SK-N-SH treated with all-trans-retinoic acid at 6 μM for 48 hours (cell line): Measurements from ENCODE around the gene SHC3.

Source experiments
- ATAC-seq: fragments of 200-7000 bp; cut with Tn5 transposase; 3 replicates; pipeline ENCODE4 v1.9.1; 2020; ENCODE audit warnings: mild to moderate bottlenecking, moderate library complexity
- ARNTL ChIP-seq: fragments of 450-650 bp; formaldehyde crosslinking; IDR thresholded peaks from 2 replicates; pipeline ENCODE4 v1.5.0; 2020; ENCODE audit warnings: low read depth, mild to moderate bottlenecking, moderate library complexity, borderline replicate concordance
- BACH2 ChIP-seq: fragments of 250-450 bp; sonication (Bioruptor Pico); IDR thresholded peaks from 2 replicates; pipeline ENCODE4 v1.9.0; 2021; ENCODE audit warnings: mild to moderate bottlenecking, borderline replicate concordance
- CREB5 ChIP-seq: fragments of 250-450 bp; sonication (Bioruptor Pico); IDR thresholded peaks from 2 replicates; pipeline ENCODE4 v1.5.1; 2020; ENCODE audit warnings: low read depth, mild to moderate bottlenecking, moderate library complexity
- CSDC2 ChIP-seq: fragments of 250-450 bp; sonication (Bioruptor Pico); IDR thresholded peaks from 2 replicates; pipeline ENCODE4 v1.5.0; 2020; ENCODE audit warnings: mild to moderate bottlenecking, moderate library complexity
- CSRNP3 ChIP-seq: fragments of 250-450 bp; sonication (Bioruptor Pico); IDR thresholded peaks from 2 replicates; pipeline ENCODE4 v1.5.1; 2021; ENCODE audit warnings: mild to moderate bottlenecking, moderate library complexity
- ESRRG ChIP-seq: fragments of 250-450 bp; sonication (Bioruptor Pico); IDR thresholded peaks from 2 replicates; pipeline ENCODE4 v1.6.1; 2021; ENCODE audit warnings: mild to moderate bottlenecking
- GLIS3 ChIP-seq: fragments of 250-450 bp; sonication (Bioruptor Pico); IDR thresholded peaks from 2 replicates; pipeline ENCODE4 v1.5.0; 2020; ENCODE audit warnings: mild to moderate bottlenecking, moderate library complexity
- ISL1 ChIP-seq: fragments of 250-450 bp; sonication (Bioruptor Pico); IDR thresholded peaks from 2 replicates; pipeline ENCODE4 v2.1.2; 2022; ENCODE audit warnings: mild to moderate bottlenecking, moderate library complexity
- OSR1 ChIP-seq: fragments of 250-450 bp; sonication (Bioruptor Pico); IDR thresholded peaks from 2 replicates; pipeline ENCODE4 v1.8.0; 2022; ENCODE audit warnings: moderate library complexity, mild to moderate bottlenecking, inconsistent platforms
- PPARA ChIP-seq: fragments of 250-450 bp; sonication (Bioruptor Pico); IDR thresholded peaks from 2 replicates; pipeline ENCODE4 v1.5.0; 2020; ENCODE audit warnings: mild to moderate bottlenecking, borderline replicate concordance
- RARB ChIP-seq: fragments of 250-450 bp; sonication (Bioruptor Pico); IDR thresholded peaks from 2 replicates; pipeline ENCODE4 v1.8.0; 2021; ENCODE audit warnings: mild to moderate bottlenecking, moderate library complexity
- SNAI2 ChIP-seq: fragments of 250-450 bp; sonication (Bioruptor Pico); IDR thresholded peaks from 2 replicates; pipeline ENCODE4 v1.5.0; 2020; ENCODE audit warnings: mild to moderate bottlenecking, moderate library complexity
- TCF4 ChIP-seq: fragments of 250-450 bp; sonication (Bioruptor Pico); IDR thresholded peaks from 2 replicates; pipeline ENCODE4 v1.8.0; 2021; ENCODE audit warnings: mild to moderate bottlenecking, moderate library complexity, borderline replicate concordance
- TOX ChIP-seq: fragments of 250-450 bp; sonication (Bioruptor Pico); IDR thresholded peaks from 2 replicates; pipeline ENCODE4 v1.8.0; 2021; ENCODE audit warnings: mild to moderate bottlenecking, moderate library complexity, borderline replicate concordance
- TSHZ2 ChIP-seq: fragments of 250-450 bp; sonication (Bioruptor Pico); IDR thresholded peaks from 2 replicates; pipeline ENCODE4 v1.5.0; 2020; ENCODE audit warnings: mild to moderate bottlenecking, moderate library complexity
- ZC3H10 ChIP-seq: fragments of 250-450 bp; sonication (Bioruptor Pico); IDR thresholded peaks from 2 replicates; pipeline ENCODE4 v1.5.1; 2021; ENCODE audit warnings: mild to moderate bottlenecking, moderate library complexity
- ZFP30 ChIP-seq: fragments of 450-650 bp; formaldehyde crosslinking; IDR thresholded peaks from 2 replicates; pipeline ENCODE4 v1.5.0; 2022; ENCODE audit warnings: mild to moderate bottlenecking, moderate library complexity
- ZNF565 ChIP-seq: fragments of 450-650 bp; formaldehyde crosslinking; conservative IDR thresholded peaks from 2 replicates; pipeline ENCODE4 v1.5.0; 2020; ENCODE audit warnings: low read depth, mild to moderate bottlenecking, moderate library complexity
- ZNF70 ChIP-seq: fragments of 450-650 bp; formaldehyde crosslinking; IDR thresholded peaks from 2 replicates; pipeline ENCODE4 v1.5.0; 2020; ENCODE audit warnings: mild to moderate bottlenecking, moderate library complexity
- ZNF8 ChIP-seq: fragments of 450-650 bp; formaldehyde crosslinking; IDR thresholded peaks from 2 replicates; pipeline ENCODE4 v1.5.0; 2020; ENCODE audit warnings: mild to moderate bottlenecking, moderate library complexity
- TF ChIP-seq, protein P1 (sequence below): fragments of 250-450 bp; sonication (Bioruptor Pico); IDR thresholded peaks from 2 replicates; pipeline ENCODE4 v1.8.0; 2020; ENCODE audit warnings: mild to moderate bottlenecking, moderate library complexity, borderline replicate concordance
- TF ChIP-seq, protein P2 (sequence below): fragments of 250-450 bp; sonication (Bioruptor Pico); IDR thresholded peaks from 2 replicates; pipeline ENCODE4 v1.8.0; 2021; ENCODE audit warnings: low read depth, mild to moderate bottlenecking, moderate library complexity, borderline replicate concordance

SHC3 gene

GRCh38 chr9:89052470-89053097 is 126.0 kb downstream of the SHC3 start:
- TF ChIP-seq SNAI2 (CRISPR knock-in tag) (no peak), ZNF565 (CRISPR knock-in tag) (no peak), CSRNP3 (CRISPR knock-in tag) (no peak), GLIS3 (CRISPR knock-in tag) (no peak), TSHZ2 (CRISPR knock-in tag) (no peak), ZNF8 (CRISPR knock-in tag) (no peak), ZFP30 (no peak), TCF4 (CRISPR knock-in tag) (no peak), TOX (no peak), ISL1 (CRISPR knock-in tag) (no peak), ZC3H10 (CRISPR knock-in tag) (no peak), RARB (no peak), CSDC2 (no peak), CREB5 (no peak)
- TF ChIP-seq, protein P1, sequence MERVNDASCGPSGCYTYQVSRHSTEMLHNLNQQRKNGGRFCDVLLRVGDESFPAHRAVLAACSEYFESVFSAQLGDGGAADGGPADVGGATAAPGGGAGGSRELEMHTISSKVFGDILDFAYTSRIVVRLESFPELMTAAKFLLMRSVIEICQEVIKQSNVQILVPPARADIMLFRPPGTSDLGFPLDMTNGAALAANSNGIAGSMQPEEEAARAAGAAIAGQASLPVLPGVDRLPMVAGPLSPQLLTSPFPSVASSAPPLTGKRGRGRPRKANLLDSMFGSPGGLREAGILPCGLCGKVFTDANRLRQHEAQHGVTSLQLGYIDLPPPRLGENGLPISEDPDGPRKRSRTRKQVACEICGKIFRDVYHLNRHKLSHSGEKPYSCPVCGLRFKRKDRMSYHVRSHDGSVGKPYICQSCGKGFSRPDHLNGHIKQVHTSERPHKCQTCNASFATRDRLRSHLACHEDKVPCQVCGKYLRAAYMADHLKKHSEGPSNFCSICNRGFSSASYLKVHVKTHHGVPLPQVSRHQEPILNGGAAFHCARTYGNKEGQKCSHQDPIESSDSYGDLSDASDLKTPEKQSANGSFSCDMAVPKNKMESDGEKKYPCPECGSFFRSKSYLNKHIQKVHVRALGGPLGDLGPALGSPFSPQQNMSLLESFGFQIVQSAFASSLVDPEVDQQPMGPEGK = no peak
- TF ChIP-seq, protein P2, sequence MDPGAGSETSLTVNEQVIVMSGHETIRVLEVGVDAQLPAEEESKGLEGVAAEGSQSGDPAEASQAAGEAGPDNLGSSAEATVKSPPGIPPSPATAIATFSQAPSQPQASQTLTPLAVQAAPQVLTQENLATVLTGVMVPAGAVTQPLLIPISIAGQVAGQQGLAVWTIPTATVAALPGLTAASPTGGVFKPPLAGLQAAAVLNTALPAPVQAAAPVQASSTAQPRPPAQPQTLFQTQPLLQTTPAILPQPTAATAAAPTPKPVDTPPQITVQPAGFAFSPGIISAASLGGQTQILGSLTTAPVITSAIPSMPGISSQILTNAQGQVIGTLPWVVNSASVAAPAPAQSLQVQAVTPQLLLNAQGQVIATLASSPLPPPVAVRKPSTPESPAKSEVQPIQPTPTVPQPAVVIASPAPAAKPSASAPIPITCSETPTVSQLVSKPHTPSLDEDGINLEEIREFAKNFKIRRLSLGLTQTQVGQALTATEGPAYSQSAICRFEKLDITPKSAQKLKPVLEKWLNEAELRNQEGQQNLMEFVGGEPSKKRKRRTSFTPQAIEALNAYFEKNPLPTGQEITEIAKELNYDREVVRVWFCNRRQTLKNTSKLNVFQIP (CRISPR knock-in tag) = no peak
- no peak for ATAC-seq

DNA sequence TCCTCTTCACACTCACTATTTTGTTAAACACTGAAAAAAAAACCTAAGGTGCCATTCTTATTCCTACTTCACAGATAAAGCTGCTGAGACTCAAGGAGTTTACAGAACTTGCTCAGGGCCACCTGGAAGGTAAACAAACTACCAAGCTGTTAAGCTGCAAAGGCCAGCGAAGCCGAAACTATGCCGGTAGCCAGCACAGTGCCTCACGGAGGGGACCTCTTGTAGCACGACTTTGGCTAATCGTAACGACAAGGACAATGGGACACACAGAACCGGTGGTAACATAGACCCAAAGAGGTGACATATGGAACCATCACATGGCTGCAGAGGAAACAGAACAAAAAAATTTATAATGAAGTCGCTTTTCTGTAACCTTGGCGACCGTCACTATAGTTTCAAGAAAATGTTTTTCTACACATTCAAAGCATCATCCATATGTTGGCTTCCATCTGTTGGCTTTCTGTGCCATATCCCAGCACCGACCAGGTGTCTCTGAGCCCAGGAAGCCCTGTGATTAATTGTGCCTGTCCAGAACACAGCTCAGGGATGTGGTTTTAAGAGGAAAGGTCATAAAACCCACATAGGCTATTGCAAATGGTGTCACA is 127.1 kb downstream of the SHC3 start:
- ATAC-seq = no peak
- TF ChIP-seq ZNF8 (CRISPR knock-in tag) (no peak), CSDC2 (no peak), ZFP30 (no peak), TCF4 (CRISPR knock-in tag) (no peak), PPARA (no peak), ZC3H10 (CRISPR knock-in tag) (no peak), ARNTL (CRISPR knock-in tag) (no peak), ESRRG (CRISPR knock-in tag) (no peak), GLIS3 (CRISPR knock-in tag) (no peak), TOX (no peak), ISL1 (CRISPR knock-in tag) (no peak), OSR1 (no peak), TSHZ2 (CRISPR knock-in tag) (no peak), BACH2 (CRISPR knock-in tag) (no peak), SNAI2 (CRISPR knock-in tag) (no peak), ZNF70 (CRISPR knock-in tag) (no peak)
- TF ChIP-seq, protein P1 = no peak
- TF ChIP-seq, protein P2 (CRISPR knock-in tag) = no peak
